GM12878 (cell line): Measurements from ENCODE around the gene AARSD1. TPM values are rescaled to one million over a fixed set of nuclear protein-coding genes. Genes with fewer than 3 reads are reported as not detected.

Experiments used
- ATAC-seq: fragments of 200-7000 bp; cut with Tn5 transposase; 3 replicates; pipeline ENCODE4 v1.9.1; 2020; ENCODE audit warnings: mild to moderate bottlenecking, moderate library complexity
- BruUV-seq: library from RNA; stranded (reverse); fragments of 400-500 nt; replicated peaks from 2 replicates; lab custom pipeline; 2021; lab: Mats Ljungman, UMichigan
- CTCF ChIA-PET: fragments of 300-600 bp; sonication (Branson Sonifier 250); formaldehyde crosslinking; extraction: SDS; loops from one replicate; lab custom pipeline; 2021; ENCODE audit warnings: inconsistent platforms; lab: Yijun Ruan, JAX
- POLR2A ChIA-PET: fragments of 350-600 bp; formaldehyde crosslinking; extraction: SDS; loops from one replicate; lab custom pipeline; 2021; ENCODE audit warnings: inconsistent platforms; lab: Charles Lee
- RAD21 ChIA-PET: fragments of 300-600 bp; sonication (Branson Sonifier 250); formaldehyde crosslinking; loops from one replicate; lab custom pipeline; 2023; ENCODE audit warnings: antibody characterized with exemption; ENCODE audit not compliant: unreplicated experiment; lab: Charles Lee
- SMC1A ChIA-PET: fragments of 300-600 bp; sonication (Branson Sonifier 250); formaldehyde crosslinking; loops from one replicate; lab custom pipeline; 2023; ENCODE audit not compliant: unreplicated experiment, uncharacterized antibody; lab: Charles Lee
- DNase-seq: peaks from one replicate; pipeline ENCODE4 v3.0.0-alpha.2; 2011; ENCODE audit warnings: low read depth, low spot score
- FAIRE-seq: peaks from 3 replicates; lab custom pipeline; 2011; peaks lifted over from hg19 to GRCh38; lab: Jason Lieb, UNC
- H2AFZ ChIP-seq: 2 replicates; pipeline ENCODE4 v1.6.0; 2011; ENCODE audit warnings: low read depth, low read length, control low read depth; ENCODE audit not compliant: control insufficient read depth
- H3K27ac ChIP-seq: 2 replicates; pipeline ENCODE4 v1.5.1; 2011; ENCODE audit warnings: control low read depth; ENCODE audit not compliant: control insufficient read depth, insufficient read depth
- H3K27me3 ChIP-seq, 2 experiments: replicated peaks in 1 of 2; 2 replicates each; pipeline versions ENCODE4 v1.6.0 to v1.6.1; 2011; ENCODE audit warnings: low read length in 1 of 2; ENCODE audit not compliant: control insufficient read depth in 2 of 2, insufficient read depth in 2 of 2
- H3K36me3 ChIP-seq, 2 experiments: 2 replicates each; pipeline ENCODE4 v1.5.1; 2011; ENCODE audit warnings: low read length in 1 of 2; ENCODE audit not compliant: control insufficient read depth in 2 of 2, insufficient read depth in 2 of 2
- H3K4me1 ChIP-seq: 2 replicates; pipeline ENCODE4 v1.6.1; 2011; ENCODE audit warnings: mild to moderate bottlenecking, low read length, moderate library complexity, mixed read lengths; ENCODE audit not compliant: control insufficient read depth, insufficient read depth
- H3K4me2 ChIP-seq: 2 replicates; pipeline ENCODE4 v1.6.0; 2011; ENCODE audit warnings: control low read depth; ENCODE audit not compliant: control insufficient read depth, insufficient read depth
- H3K4me3 ChIP-seq: fragments of 200-600 bp; sonication (generic); 2 replicates; pipeline ENCODE4 v1.5.1; 2016
- H3K79me2 ChIP-seq: 2 replicates; pipeline ENCODE4 v1.6.0; 2011; ENCODE audit warnings: low read length; ENCODE audit not compliant: control insufficient read depth, insufficient read depth
- H3K9ac ChIP-seq: 2 replicates; pipeline ENCODE4 v1.8.0; 2011; ENCODE audit warnings: low read length, control low read depth, mixed read lengths; ENCODE audit not compliant: control insufficient read depth, insufficient read depth
- H3K9me3 ChIP-seq: replicated peaks from 3 replicates; pipeline ENCODE4 v1.5.1; 2011; ENCODE audit warnings: mild to moderate bottlenecking, low read length; ENCODE audit not compliant: control insufficient read depth, insufficient read depth
- H4K20me1 ChIP-seq: 2 replicates; pipeline ENCODE4 v1.6.0; 2011; ENCODE audit not compliant: control insufficient read depth, insufficient read depth
- BACH1 ChIP-seq: fragments of 450-650 bp; IDR thresholded peaks from 2 replicates; pipeline ENCODE4 v1.6.1; 2017; ENCODE audit warnings: mild to moderate bottlenecking, borderline replicate concordance
- E4F1 ChIP-seq: fragments of 450-650 bp; IDR thresholded peaks from 2 replicates; pipeline ENCODE4 v1.6.1; 2018; ENCODE audit warnings: borderline replicate concordance, mild to moderate bottlenecking; ENCODE audit not compliant: partially characterized antibody
- GABPA ChIP-seq: IDR thresholded peaks from 2 replicates; pipeline ENCODE4 v1.6.1; 2014; ENCODE audit warnings: antibody characterized with exemption, low read depth, mild to moderate bottlenecking, inconsistent platforms
- IKZF1 ChIP-seq: fragments of 450-650 bp; conservative IDR thresholded peaks from 2 replicates; pipeline ENCODE4 v1.6.1; 2017; ENCODE audit warnings: antibody characterized with exemption, mild to moderate bottlenecking
- IRF3 ChIP-seq: fragments of 450-650 bp; IDR thresholded peaks from 2 replicates; pipeline ENCODE4 v1.6.1; 2014; ENCODE audit warnings: mild to moderate bottlenecking
- IRF4 ChIP-seq: IDR thresholded peaks from 2 replicates; pipeline ENCODE4 v1.6.1; 2011; ENCODE audit warnings: low read depth, low read length
- MEF2B ChIP-seq: fragments of 450-650 bp; IDR thresholded peaks from 2 replicates; pipeline ENCODE4 v1.6.1; 2018; ENCODE audit warnings: mild to moderate bottlenecking, moderate library complexity; ENCODE audit not compliant: partially characterized antibody, poor library complexity, severe bottlenecking
- SIX5 ChIP-seq: IDR thresholded peaks from 2 replicates; pipeline ENCODE4 v1.6.1; 2011; ENCODE audit warnings: mild to moderate bottlenecking, low read depth, low read length, moderate library complexity; ENCODE audit not compliant: severe bottlenecking
- SREBF1 ChIP-seq: IDR thresholded peaks from 2 replicates; pipeline ENCODE4 v1.6.1; 2012; ENCODE audit warnings: mild to moderate bottlenecking, low read length
- TCF12 ChIP-seq: IDR thresholded peaks from 2 replicates; pipeline ENCODE4 v1.6.1; 2011; ENCODE audit warnings: low read depth, mild to moderate bottlenecking, low read length
- YBX1 ChIP-seq: fragments of 450-650 bp; IDR thresholded peaks from 2 replicates; pipeline ENCODE4 v1.6.1; 2016; ENCODE audit warnings: antibody characterized with exemption
- ZBTB11 ChIP-seq: fragments of 450-650 bp; formaldehyde crosslinking; IDR thresholded peaks from 2 replicates; pipeline ENCODE4 v1.5.0; 2022; ENCODE audit warnings: mild to moderate bottlenecking, missing genetic modification characterization
- ZNF24 ChIP-seq: fragments of 450-650 bp; IDR thresholded peaks from 2 replicates; pipeline ENCODE4 v1.6.1; 2017; ENCODE audit warnings: antibody characterized with exemption, mild to moderate bottlenecking
- WGBS: methylation state at CpG from one replicate; pipeline ENCODE4 v1.1.6; 2016; ENCODE audit warnings: low lambda C conversion rate; ENCODE audit not compliant: insufficient replicate concordance, insufficient coverage; ENCODE audit errors: missing lambda C conversion rate; 5-methylcytosine and 5-hydroxymethylcytosine counted together
- in situ Hi-C: fragments of 300-500 bp; cut with MboI; formaldehyde crosslinking; loops from 9 replicates; pipeline ENCODE4 v1.14.3; 2018; ENCODE audit warnings: mixed read lengths
- intact Hi-C: fragments of 100-400 bp; cut with micrococcal nuclease; formaldehyde crosslinking; loops from one replicate; pipeline ENCODE4 v1.14.2; 2022; ENCODE audit not compliant: unreplicated experiment
- polyA plus RNA-seq, 11 experiments: library from polyadenylated mRNA; depleted of rRNA in 4 of 11; unstranded in 6 of 11; stranded (reverse) in 5 of 11; fragments of >200 nt; fragmentation: Nextera tagmentation in 4 of 11; fragmentation: Illumina TruSeq in 1 of 11; extraction: Ambion mirVana in 4 of 11; extraction: Trizol in 1 of 11; gene quantifications; 1 replicate in 1 of 11; 2 replicates in 10 of 11; pipeline versions ENCODE4 v1.2.1 to v1.2.3, GENCODE V29; 2011 to 2016; ENCODE audit warnings: inconsistent platforms in 2 of 11, missing spikeins in 2 of 11, low read depth in 1 of 11
- total RNA-seq, 4 experiments: library from RNA; depleted of rRNA in 3 of 4; stranded (reverse); fragments of >200 nt in 3 of 4; fragmentation: Illumina TruSeq in 1 of 4; extraction: Trizol in 1 of 4; gene quantifications; 2 replicates each; pipeline versions ENCODE4 v1.2.1 to v1.2.3, GENCODE V29; 2013 to 2021

The AARSD1 gene
- total and polyA plus RNA-seq, 10 of the 15 experiments (the other 5 are each of a cell fraction or from before 2014, with no cell fraction given), result 32.2 to 86.2 (median 52.8) TPM

GRCh38 chr17:43011728-43012472 is 47.6 kb upstream of the AARSD1 start (continued):
- no peak for TF ChIP-seq ZBTB11 (CRISPR knock-in tag)
- TF ChIP-seq IRF4, result no peak

GRCh38 chr17:43010667-43011308 is 46.5 kb upstream of the AARSD1 start:
- CTCF ChIA-PET, result interaction anchor here (0.6 to 1.7 kb wide), 4 partner anchors 13 to 299 kb away, joined by 3 to 5 read pairs (median 4); partner anchors contain the start of gene RPL27
- no peak for FAIRE-seq

More at GRCh38 chr17:43010667-43011308, 46.5 kb upstream of the AARSD1 start:
- intact Hi-C loops, result no loop called here
- POLR2A ChIA-PET, result interaction anchor here (0.5 to 1.1 kb wide), 3 partner anchors 12 to 415 kb away, joined by 3 to 7 read pairs (median 3); partner anchors contain the start of genes RND2 and VAT1
- Histone ChIP-seq H3K9me3 (no peaks in the 10 kb centered on the region), H2AFZ (no peak overlapping the region), H3K36me3 (peaks cover 8 to 21% of the 10 kb centered on the region in 2 experiments), H4K20me1 (no peaks in the 10 kb centered on the region), H3K4me2 (peak overlapping the region; percentile 4; the same call in 1 of the 2 replicates), H3K27me3 (no peaks in the 10 kb centered on the region), H3K9ac (no peak overlapping the region), H3K27ac (no peak overlapping the region), H3K4me3 (no peak overlapping the region), H3K4me1 (peaks cover 6% of the 10 kb centered on the region), H3K79me2 (peaks cover 29% of the 10 kb centered on the region)
- RAD21 ChIA-PET, result no interaction called here
- WGBS, result 97% methylated on average over 5 of the region's 5 CpGs
- TF ChIP-seq IRF3 (no peak), IKZF1 (no peak), GABPA (no peak), MEF2B (no peak), BACH1 (no peak), ZNF24 (peak; percentile 87), E4F1 (peak; percentile 23), YBX1 (no peak), SREBF1 (no peak), TCF12 (no peak), SIX5 (no peak)
- in situ Hi-C loops, result loop anchor here (5.0 kb wide), 1 partner anchor 327 kb away; no protein-coding TSS in a partner anchor
- SMC1A ChIA-PET, result interaction anchor here (0.6 to 1.7 kb wide), 3 partner anchors 13 to 54 kb away, joined by 3 to 4 read pairs (median 3); partner anchors contain the start of gene RPL27
- BruUV-seq, result no TSS peak
- no peak for DNase-seq
- no peak for ATAC-seq
